ENCODE measurements around the gene TIMM13. TPM values are rescaled to one million over a fixed set of nuclear protein-coding genes. Genes with fewer than 3 reads are reported as not detected.

Gene TIMM13
- total and polyA plus RNA-seq, 10 donors = 21.1 to 87.5 (median 44.6) TPM

DNA sequence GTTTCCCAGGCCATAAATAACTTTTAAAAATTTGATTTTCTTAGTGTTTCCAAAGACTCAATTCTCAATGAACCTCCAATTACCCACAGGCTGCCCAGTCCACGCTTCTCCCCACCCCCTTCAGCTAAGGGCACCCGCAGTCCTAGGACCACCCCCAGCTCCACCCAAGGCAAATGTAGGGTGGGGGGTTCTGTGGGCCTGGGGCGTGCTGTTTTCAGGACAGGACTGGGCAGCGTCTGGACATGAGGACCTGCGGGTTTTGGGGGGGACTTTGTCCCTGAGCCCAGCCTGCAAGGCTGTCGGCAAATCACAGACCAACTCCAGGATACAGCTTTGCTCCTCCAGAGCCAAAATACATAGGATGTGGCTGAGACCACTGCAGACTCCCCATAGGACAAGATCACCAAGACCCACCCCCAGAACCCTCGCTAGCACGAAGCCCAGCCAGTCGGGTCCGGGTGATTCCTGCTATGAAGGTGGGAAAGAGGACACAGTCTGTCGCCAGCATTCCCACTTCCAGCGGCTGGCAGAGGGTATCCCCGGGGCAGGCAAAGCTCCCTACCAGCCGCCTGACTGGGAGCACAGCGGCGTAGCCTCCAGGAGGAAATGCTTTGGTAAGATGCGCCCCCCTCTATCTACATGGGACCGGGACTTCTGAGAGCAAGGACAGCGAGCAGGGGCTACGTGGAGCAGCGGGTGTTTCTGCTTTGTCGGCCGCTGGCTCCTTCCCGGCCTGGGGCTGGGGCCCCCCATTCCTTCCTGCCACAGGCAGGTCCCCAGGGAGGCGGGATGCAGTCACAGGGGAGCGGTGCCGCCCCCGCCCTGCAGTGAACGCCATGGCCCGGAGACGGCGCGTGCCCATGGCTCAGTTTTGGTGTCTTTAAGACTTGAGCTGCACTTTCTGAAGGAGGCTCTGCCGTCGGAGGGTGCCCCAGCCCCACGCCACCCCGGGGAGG, 1.6 kb upstream of the TIMM13 start:
- peak overlapping the region in 1 of 8 donors; percentile 96 for H3K27ac ChIP-seq
- DNase-seq = peak; percentile 75
- peaks cover 0 to 66% (median 21%) of the 10 kb centered on the region in 6 donors for H3K36me3 ChIP-seq
- no peak for TF ChIP-seq POLR2AphosphoS5 (IDR thresholded peaks at IDR 0.05)
- TF ChIP-seq, protein P1, sequence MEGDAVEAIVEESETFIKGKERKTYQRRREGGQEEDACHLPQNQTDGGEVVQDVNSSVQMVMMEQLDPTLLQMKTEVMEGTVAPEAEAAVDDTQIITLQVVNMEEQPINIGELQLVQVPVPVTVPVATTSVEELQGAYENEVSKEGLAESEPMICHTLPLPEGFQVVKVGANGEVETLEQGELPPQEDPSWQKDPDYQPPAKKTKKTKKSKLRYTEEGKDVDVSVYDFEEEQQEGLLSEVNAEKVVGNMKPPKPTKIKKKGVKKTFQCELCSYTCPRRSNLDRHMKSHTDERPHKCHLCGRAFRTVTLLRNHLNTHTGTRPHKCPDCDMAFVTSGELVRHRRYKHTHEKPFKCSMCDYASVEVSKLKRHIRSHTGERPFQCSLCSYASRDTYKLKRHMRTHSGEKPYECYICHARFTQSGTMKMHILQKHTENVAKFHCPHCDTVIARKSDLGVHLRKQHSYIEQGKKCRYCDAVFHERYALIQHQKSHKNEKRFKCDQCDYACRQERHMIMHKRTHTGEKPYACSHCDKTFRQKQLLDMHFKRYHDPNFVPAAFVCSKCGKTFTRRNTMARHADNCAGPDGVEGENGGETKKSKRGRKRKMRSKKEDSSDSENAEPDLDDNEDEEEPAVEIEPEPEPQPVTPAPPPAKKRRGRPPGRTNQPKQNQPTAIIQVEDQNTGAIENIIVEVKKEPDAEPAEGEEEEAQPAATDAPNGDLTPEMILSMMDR (IDR thresholded peaks at IDR 0.05 in 8 of 11, conservative IDR thresholded peaks at IDR 0.05 in 3 of 11) = no peak
- TF ChIP-seq POLR2A (IDR thresholded peaks at IDR 0.05) = no peak
- WGBS, 5 donors = 81 to 87% (median 83%) methylated on average over 24 to 37 of the region's 37 CpGs
- H3K9me3 ChIP-seq = no peaks in the 10 kb centered on the region
- H3K27me3 ChIP-seq (replicated peaks in 1 of 7) = no peaks in the 10 kb centered on the region
- H3K4me1 ChIP-seq = peaks cover 19 to 45% (median 36%) of the 10 kb centered on the region in 6 donors
- no peak overlapping the region for H3K4me3 ChIP-seq
- intact Hi-C loops (cut with DNase I; ENCODE audit: low total_unique reads) = no loop called here

DNA sequence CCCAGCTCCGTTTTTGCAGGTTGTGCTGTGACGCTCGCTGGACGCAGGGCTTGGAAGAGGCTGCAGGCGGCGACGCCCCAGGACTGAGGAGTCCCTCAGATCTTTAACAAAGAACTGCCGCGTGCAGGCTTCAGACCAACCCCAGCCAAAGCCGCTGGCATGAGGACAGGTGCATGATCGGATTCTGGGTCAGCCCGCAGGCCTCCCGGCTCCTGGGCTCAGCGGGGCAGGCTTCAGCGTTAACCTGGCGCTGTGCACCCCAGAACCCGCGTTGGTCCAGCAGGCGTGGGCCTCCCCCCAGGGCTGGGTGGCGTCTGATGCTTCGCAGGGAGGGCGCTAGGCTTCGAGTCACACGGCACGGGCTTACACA, 920 bp upstream of the TIMM13 start:
- intact Hi-C loops (cut with DNase I; ENCODE audit: low total_unique reads) = no loop called here

DNA sequence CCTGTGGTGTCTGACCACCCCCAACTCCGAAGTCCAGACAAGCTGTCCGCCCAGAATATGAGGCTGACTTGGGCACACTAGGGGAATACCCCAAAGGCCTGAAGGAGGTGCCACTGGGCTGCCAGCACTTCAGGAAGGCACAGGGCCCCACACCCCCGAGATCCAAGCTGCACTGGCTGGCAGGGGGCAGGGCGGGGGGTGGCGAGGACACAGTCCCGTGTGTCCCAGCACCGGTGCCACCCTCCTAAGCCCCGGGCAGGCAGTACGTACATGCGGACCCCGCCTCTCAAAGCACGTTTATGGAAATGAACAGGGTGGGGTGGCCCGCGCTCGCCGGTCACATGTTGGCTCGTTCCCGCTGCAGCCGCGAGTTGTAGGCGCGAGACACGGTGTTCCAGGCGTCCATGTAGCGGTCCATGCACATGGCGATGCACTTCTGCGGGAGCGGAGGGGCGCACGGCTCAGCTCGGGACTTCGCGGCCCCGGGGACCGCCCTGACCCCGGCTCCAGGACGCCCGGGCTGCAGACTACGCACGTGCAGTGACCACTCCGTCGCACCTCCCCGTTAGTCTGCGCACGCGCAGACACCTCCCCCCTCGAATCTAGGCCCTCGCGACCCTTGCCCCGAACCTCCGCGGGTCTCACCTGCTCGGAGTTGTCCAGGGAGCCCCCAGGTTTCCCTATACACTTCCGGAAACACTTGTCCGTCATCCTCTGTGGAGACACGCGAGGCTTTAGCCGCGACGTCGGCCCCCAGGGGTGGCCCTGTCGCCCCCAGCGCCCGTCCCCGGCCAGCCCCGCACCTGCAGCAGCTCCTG, 566 bp downstream of the TIMM13 start:
- WGBS, 5 donors = 3 to 11% (median 4%) methylated on average over 31 to 66 of the region's 66 CpGs
- intact Hi-C loops (cut with DNase I; ENCODE audit: low total_unique reads) = no loop called here
- peak overlapping the region; percentile 75 to 100 (median 90) for H3K4me3 ChIP-seq
- no peaks in the 10 kb centered on the region for H3K27me3 ChIP-seq (replicated peaks in 1 of 7)
- no peaks in the 10 kb centered on the region for H3K9me3 ChIP-seq
- peaks cover 25 to 67% (median 50%) of the 10 kb centered on the region in 6 donors for H3K4me1 ChIP-seq
- H3K36me3 ChIP-seq = peaks cover 0 to 59% (median 18%) of the 10 kb centered on the region in 6 donors
- DNase-seq = peak; percentile 88
- H3K27ac ChIP-seq = peak overlapping the region; percentile 94 to 99 (median 98)
- TF ChIP-seq POLR2AphosphoS5 (IDR thresholded peaks at IDR 0.05) = no peak
- TF ChIP-seq, protein P1 (IDR thresholded peaks at IDR 0.05 in 8 of 11, conservative IDR thresholded peaks at IDR 0.05 in 3 of 11) = no peak
- TF ChIP-seq POLR2A (IDR thresholded peaks at IDR 0.05) = no peak

More for the DNA sequence above, 920 bp upstream of the TIMM13 start:
- H3K27me3 ChIP-seq (replicated peaks in 1 of 7) = no peaks in the 10 kb centered on the region
- H3K9me3 ChIP-seq = no peaks in the 10 kb centered on the region
- H3K4me1 ChIP-seq = peaks cover 24 to 52% (median 40%) of the 10 kb centered on the region in 6 donors
- peak overlapping the region; percentile 75 to 100 (median 90) for H3K4me3 ChIP-seq
- H3K27ac ChIP-seq = peak overlapping the region in 7 of 8 donors; percentile 94 to 99 (median 97)
- WGBS, 5 donors = 51 to 73% (median 65%) methylated on average over 20 to 25 of the region's 25 CpGs
- TF ChIP-seq POLR2AphosphoS5 (IDR thresholded peaks at IDR 0.05) = no peak
- TF ChIP-seq POLR2A (IDR thresholded peaks at IDR 0.05) = no peak
- TF ChIP-seq, protein P1 (IDR thresholded peaks at IDR 0.05 in 8 of 11, conservative IDR thresholded peaks at IDR 0.05 in 3 of 11) = no peak
- peak; percentile 85 for DNase-seq
- H3K36me3 ChIP-seq = peaks cover 0 to 66% (median 20%) of the 10 kb centered on the region in 6 donors

Measured in spleen (tissue), 11 donors.